Astrocyte (in vitro differentiated cells and primary cell): Measurements from ENCODE around the gene ENO3. TPM values are rescaled to one million over a fixed set of nuclear protein-coding genes. Genes with fewer than 3 reads are reported as not detected.

Experiments
- DNase-seq: peaks from one replicate; pipeline ENCODE4 v3.0.0-alpha.2; 2010; ENCODE audit warnings: low read depth
- FAIRE-seq: peaks from 2 replicates; lab custom pipeline; 2011; peaks lifted over from hg19 to GRCh38; lab: Jason Lieb, UNC
- H2AFZ ChIP-seq: 2 replicates; pipeline ENCODE4 v1.6.0; 2012; ENCODE audit warnings: low read depth, low read length, inconsistent platforms
- H3K27ac ChIP-seq: 2 replicates; pipeline ENCODE4 v1.5.1; 2011; ENCODE audit warnings: low read depth, low read length, inconsistent platforms
- H3K27me3 ChIP-seq: 2 replicates; pipeline ENCODE4 v1.6.0; 2011; ENCODE audit warnings: low read length, inconsistent platforms; ENCODE audit not compliant: insufficient read depth
- H3K36me3 ChIP-seq: 2 replicates; pipeline ENCODE4 v1.5.1; 2011; ENCODE audit warnings: low read length, inconsistent platforms; ENCODE audit not compliant: insufficient read depth
- H3K4me1 ChIP-seq: 2 replicates; pipeline ENCODE4 v1.5.1; 2011; ENCODE audit warnings: low read length, inconsistent platforms; ENCODE audit not compliant: insufficient read depth
- H3K4me2 ChIP-seq: 2 replicates; pipeline ENCODE4 v1.6.0; 2012; ENCODE audit warnings: low read length, inconsistent platforms
- H3K4me3 ChIP-seq: 2 replicates; pipeline ENCODE4 v1.5.1; 2011; ENCODE audit warnings: low read depth, mild to moderate bottlenecking, low read length, inconsistent platforms; ENCODE audit not compliant: insufficient read depth
- H3K79me2 ChIP-seq: 2 replicates; pipeline ENCODE4 v1.6.0; 2012; ENCODE audit warnings: mild to moderate bottlenecking, low read length, inconsistent platforms; ENCODE audit not compliant: insufficient read depth
- H3K9ac ChIP-seq: 2 replicates; pipeline ENCODE4 v1.6.0; 2012; ENCODE audit warnings: mild to moderate bottlenecking, low read length, inconsistent platforms
- H3K9me3 ChIP-seq: 2 replicates; pipeline ENCODE4 v1.5.1; 2012; ENCODE audit warnings: low read depth, mild to moderate bottlenecking, low read length, inconsistent platforms; ENCODE audit not compliant: insufficient read depth
- H4K20me1 ChIP-seq: 2 replicates; pipeline ENCODE4 v1.6.0; 2012; ENCODE audit warnings: low read length, inconsistent platforms; ENCODE audit not compliant: insufficient read depth
- H3K27ac Mint-ChIP-seq: one replicate; pipeline ENCODE4 v1.8.0; 2021; ENCODE audit warnings: mild to moderate bottlenecking, mixed read lengths; ENCODE audit not compliant: unreplicated experiment
- H3K27me3 Mint-ChIP-seq: one replicate; pipeline ENCODE4 v1.8.0; 2021; ENCODE audit warnings: low read depth, mixed read lengths; ENCODE audit not compliant: unreplicated experiment
- H3K36me3 Mint-ChIP-seq: one replicate; pipeline ENCODE4 v1.8.0; 2021; ENCODE audit warnings: low read depth, mixed read lengths; ENCODE audit not compliant: unreplicated experiment
- H3K4me1 Mint-ChIP-seq: one replicate; pipeline ENCODE4 v1.8.0; 2021; ENCODE audit warnings: low read depth, mixed read lengths; ENCODE audit not compliant: unreplicated experiment
- H3K4me3 Mint-ChIP-seq: one replicate; pipeline ENCODE4 v1.8.0; 2021; ENCODE audit warnings: mild to moderate bottlenecking, moderate library complexity, mixed read lengths; ENCODE audit not compliant: unreplicated experiment
- H3K9me3 Mint-ChIP-seq: one replicate; pipeline ENCODE4 v1.8.0; 2021; ENCODE audit warnings: mild to moderate bottlenecking, mixed read lengths; ENCODE audit not compliant: unreplicated experiment
- EZH2 ChIP-seq: IDR thresholded peaks from 2 replicates; pipeline ENCODE4 v1.6.1; 2012; ENCODE audit warnings: mild to moderate bottlenecking, low read length, inconsistent platforms; ENCODE audit not compliant: insufficient read depth
- total RNA-seq: library from RNA; stranded (reverse); gene quantifications from 2 replicates; pipeline ENCODE4 v1.2.1, GENCODE V29; 2021
- TF ChIP-seq, protein P1 (sequence below): IDR thresholded peaks from 2 replicates; pipeline ENCODE4 v1.5.1; 2011; ENCODE audit warnings: low read depth, mild to moderate bottlenecking, inconsistent platforms, low read length, moderate library complexity; ENCODE audit not compliant: insufficient read depth

The ENO3 gene
- total RNA-seq, 1 donor from 2014 or later = 20.4 TPM

DNA sequence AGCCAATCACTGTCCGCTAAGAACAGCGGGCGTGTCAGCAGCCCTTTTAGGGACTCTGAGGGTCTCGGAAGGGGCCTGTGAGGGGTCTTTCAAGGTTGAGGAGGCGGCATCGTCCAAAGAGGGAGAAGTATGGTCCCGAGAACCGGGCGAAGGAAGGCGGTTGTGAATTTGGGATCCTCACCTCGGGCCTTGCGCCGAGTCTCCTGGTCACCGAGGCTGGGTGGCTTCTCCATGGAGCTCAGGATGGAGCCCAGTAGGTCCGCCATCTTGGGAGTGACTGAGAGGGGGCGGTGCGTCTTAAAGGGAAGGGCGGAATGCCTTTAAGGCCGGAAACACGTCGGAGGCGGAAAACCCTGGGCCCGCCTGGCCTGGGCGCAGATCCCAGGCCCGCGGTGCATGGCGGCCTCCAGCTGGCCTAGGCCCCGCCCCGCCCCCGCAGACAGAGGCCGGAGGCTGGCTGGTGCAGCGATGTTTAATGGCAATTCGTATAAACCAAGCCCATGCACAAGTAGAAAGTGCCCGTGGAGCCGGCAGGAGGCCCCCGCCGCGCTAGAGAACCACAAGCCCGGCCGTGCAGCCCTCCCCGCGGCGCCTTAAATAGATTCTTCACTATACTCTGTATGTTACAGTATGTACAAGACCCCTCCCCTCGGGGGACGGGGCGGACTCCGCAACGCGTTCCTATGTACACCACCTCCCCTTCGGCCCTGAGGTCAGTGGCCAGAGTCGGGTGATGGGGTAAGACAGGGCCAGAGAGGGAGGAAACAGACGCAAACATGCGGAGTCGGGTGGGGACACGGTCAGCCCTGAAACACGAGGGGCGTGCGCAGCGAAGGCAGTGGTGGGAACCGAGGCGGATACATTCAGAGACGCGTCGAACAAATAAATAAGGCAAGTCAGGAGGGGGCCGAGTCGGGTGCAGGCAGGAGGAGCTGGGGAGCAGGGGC lies 16.9 kb downstream of the ENO3 start, which contains the start of gene SPAG7:
SPAG7 (minus strand) TSS at position 279 of the 947 bp plus-strand sequence; CDS start at position 266, 13 bp downstream.
- peak within 1 kb of the TSS; percentile 87 for H3K4me3 ChIP-seq
- peaks cover 22% of the 10 kb centered on the region for H3K36me3 Mint-ChIP-seq
- peak within 1 kb of the TSS; percentile 95 for H3K4me2 ChIP-seq

DNA sequence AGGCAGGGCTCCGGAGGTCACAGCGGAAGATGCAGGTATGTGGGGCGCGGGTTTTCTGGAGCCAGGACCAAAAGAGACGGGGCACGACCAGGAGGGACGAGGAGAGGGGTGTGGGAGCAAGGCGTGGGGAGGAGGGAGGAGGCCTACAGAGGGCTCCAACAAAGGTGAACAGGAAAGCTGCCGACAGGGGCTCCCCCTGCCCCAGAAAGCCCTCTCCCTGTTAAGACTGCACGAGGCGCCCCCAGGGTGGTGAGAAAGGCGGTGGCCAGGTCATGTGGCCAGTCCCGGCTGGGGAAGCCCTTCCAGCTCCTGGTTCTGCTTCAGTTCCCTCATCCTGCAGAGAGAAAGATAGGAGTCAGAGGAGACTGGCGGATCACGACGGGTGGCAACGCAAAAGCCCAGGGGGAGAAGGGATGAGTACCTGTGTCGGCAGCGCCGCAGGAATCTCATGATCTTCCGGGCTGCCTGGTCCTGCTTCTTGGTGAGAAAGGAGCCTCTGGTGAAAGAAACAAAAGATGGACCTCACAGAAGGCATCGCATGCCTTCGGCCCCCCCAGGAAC lies 17.6 kb downstream of the ENO3 start:
- DNase-seq (no peak), FAIRE-seq (no peak)
- H3K4me3 Mint-ChIP-seq = no peak overlapping the region
- H3K36me3 Mint-ChIP-seq = peaks cover 25% of the 10 kb centered on the region
- no peaks in the 10 kb centered on the region for H3K27me3 Mint-ChIP-seq
- no peaks in the 10 kb centered on the region for H3K9me3 ChIP-seq
- TF ChIP-seq, protein P1, sequence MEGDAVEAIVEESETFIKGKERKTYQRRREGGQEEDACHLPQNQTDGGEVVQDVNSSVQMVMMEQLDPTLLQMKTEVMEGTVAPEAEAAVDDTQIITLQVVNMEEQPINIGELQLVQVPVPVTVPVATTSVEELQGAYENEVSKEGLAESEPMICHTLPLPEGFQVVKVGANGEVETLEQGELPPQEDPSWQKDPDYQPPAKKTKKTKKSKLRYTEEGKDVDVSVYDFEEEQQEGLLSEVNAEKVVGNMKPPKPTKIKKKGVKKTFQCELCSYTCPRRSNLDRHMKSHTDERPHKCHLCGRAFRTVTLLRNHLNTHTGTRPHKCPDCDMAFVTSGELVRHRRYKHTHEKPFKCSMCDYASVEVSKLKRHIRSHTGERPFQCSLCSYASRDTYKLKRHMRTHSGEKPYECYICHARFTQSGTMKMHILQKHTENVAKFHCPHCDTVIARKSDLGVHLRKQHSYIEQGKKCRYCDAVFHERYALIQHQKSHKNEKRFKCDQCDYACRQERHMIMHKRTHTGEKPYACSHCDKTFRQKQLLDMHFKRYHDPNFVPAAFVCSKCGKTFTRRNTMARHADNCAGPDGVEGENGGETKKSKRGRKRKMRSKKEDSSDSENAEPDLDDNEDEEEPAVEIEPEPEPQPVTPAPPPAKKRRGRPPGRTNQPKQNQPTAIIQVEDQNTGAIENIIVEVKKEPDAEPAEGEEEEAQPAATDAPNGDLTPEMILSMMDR = no peak
- no peak for TF ChIP-seq EZH2
- H3K79me2 ChIP-seq = peaks cover 54% of the 10 kb centered on the region
- peaks cover 33% of the 10 kb centered on the region for H4K20me1 ChIP-seq
- peaks cover 33% of the 10 kb centered on the region for H3K4me1 ChIP-seq
- H3K27ac Mint-ChIP-seq = no peak overlapping the region
- H3K4me3 ChIP-seq = peak overlapping the region; percentile 87
- H3K9me3 Mint-ChIP-seq = peaks cover 5% of the 10 kb centered on the region
- H2AFZ ChIP-seq = no peak overlapping the region
- peaks cover 6% of the 10 kb centered on the region for H3K36me3 ChIP-seq
- peak overlapping the region; percentile 87 for H3K27ac ChIP-seq
- H3K9ac ChIP-seq = peak overlapping the region; percentile 93
- H3K27me3 ChIP-seq = no peaks in the 10 kb centered on the region
- peak overlapping the region; percentile 95 for H3K4me2 ChIP-seq
- H3K4me1 Mint-ChIP-seq = peaks cover 29% of the 10 kb centered on the region

More for the DNA sequence above, 16.9 kb downstream of the ENO3 start, which contains the start of gene SPAG7:
- Histone ChIP-seq H3K9ac (peak within 1 kb of the TSS; percentile 93), H3K4me1 (peaks cover 33% of the 10 kb centered on the region), H3K27ac (peak within 1 kb of the TSS; percentile 97), H2AFZ (peak within 1 kb of the TSS; percentile 75), H3K27me3 (no peaks in the 10 kb centered on the region), H4K20me1 (peaks cover 27% of the 10 kb centered on the region), H3K79me2 (peaks cover 54% of the 10 kb centered on the region), H3K36me3 (peaks cover 4% of the 10 kb centered on the region), H3K9me3 (no peaks in the 10 kb centered on the region)
- DNase-seq = peak; percentile 94
- no peak for FAIRE-seq
- no peak within 1 kb of the TSS for H3K4me3 Mint-ChIP-seq
- TF ChIP-seq, protein P1 = no peak
- TF ChIP-seq EZH2 = no peak
- no peaks in the 10 kb centered on the region for H3K27me3 Mint-ChIP-seq
- H3K4me1 Mint-ChIP-seq = peaks cover 29% of the 10 kb centered on the region
- H3K9me3 Mint-ChIP-seq = peaks cover 5% of the 10 kb centered on the region
- H3K27ac Mint-ChIP-seq = no peak within 1 kb of the TSS
